Prostate gland (tissue), 2 donors: ENCODE data around the gene ALAD. TPM values are rescaled to one million over a fixed set of nuclear protein-coding genes. Genes with fewer than 3 reads are reported as not detected.
A peak's percentile ranks its signal among the peaks of the same experiment; 100 is the strongest.

Experiments
- DNase-seq: peaks from one replicate; pipeline ENCODE4 v3.0.0-alpha.2; 2019; ENCODE audit warnings: low spot score
- H3K27ac ChIP-seq, 2 donors: fragments of 200-600 bp; sonication (generic); 2 replicates each; pipeline ENCODE4 v1.5.1; 2017 to 2019
- H3K27me3 ChIP-seq: fragments of 200-600 bp; sonication (generic); replicated peaks from 2 replicates; pipeline ENCODE4 v1.5.1; 2019; ENCODE audit not compliant: insufficient read depth
- H3K36me3 ChIP-seq, 2 donors: fragments of 200-600 bp; sonication (generic); 1 replicate in 1 of 2; 2 replicates in 1 of 2; pipeline versions ENCODE4 v1.5.1 to v1.8.1; 2017 to 2019
- H3K4me1 ChIP-seq: fragments of 200-600 bp; sonication (generic); replicated peaks from 2 replicates; pipeline ENCODE4 v1.5.1; 2019
- H3K4me3 ChIP-seq, 2 donors: fragments of 200-600 bp; sonication (generic); 2 replicates each; pipeline ENCODE4 v1.5.1; 2017 to 2019
- H3K9me3 ChIP-seq: fragments of 200-600 bp; sonication (generic); 2 replicates; pipeline ENCODE4 v1.5.1; 2017
- CTCF ChIP-seq, 4 experiments: fragments of 200-600 bp in 2 of 4; fragments of 450-650 bp in 2 of 4; sonication (generic) in 2 of 4; IDR thresholded peaks; 1 replicate in 3 of 4; 2 replicates in 1 of 4; pipeline ENCODE4 v1.5.1; 2016 to 2019; ENCODE audit warnings: antibody characterized with exemption in 4 of 4, mild to moderate bottlenecking in 2 of 4, moderate library complexity in 2 of 4
- POLR2A ChIP-seq: fragments of 450-650 bp; IDR thresholded peaks from one replicate; pipeline ENCODE4 v1.6.1; 2016; ENCODE audit warnings: antibody characterized with exemption, mild to moderate bottlenecking
- POLR2AphosphoS5 ChIP-seq: sonication (generic); formaldehyde crosslinking; IDR thresholded peaks from one replicate; pipeline ENCODE4 v1.6.1; 2017; ENCODE audit warnings: antibody characterized with exemption
- WGBS: methylation state at CpG from one replicate; pipeline ENCODE4 v1.1.5; 2018; 5-methylcytosine and 5-hydroxymethylcytosine counted together
- intact Hi-C: fragments of 100-400 bp; cut with DNase I; formaldehyde crosslinking; loops from one replicate; pipeline ENCODE4 v1.14.2; 2022
- total RNA-seq, 2 donors: library from RNA; depleted of rRNA; stranded (reverse); fragments of >200 nt; gene quantifications; one replicate each; pipeline ENCODE4 v1.1.0, GENCODE V29; 2016

ALAD gene
- total RNA-seq, 2 donors from 2014 or later = 59.8 to 103 TPM

GRCh38 chr9:113352006-113352405 is 49.1 kb downstream of the ALAD start:
- WGBS = 80% methylated on average over 6 of the region's 6 CpGs
- no peak for DNase-seq
- H3K4me1 ChIP-seq = no peaks in the 10 kb centered on the region
- no peaks in the 10 kb centered on the region for H3K9me3 ChIP-seq
- H3K36me3 ChIP-seq = no peaks in the 10 kb centered on the region
- TF ChIP-seq CTCF (IDR thresholded peaks at IDR 0.05) = no peak
- TF ChIP-seq POLR2A = no peak
- no peak for TF ChIP-seq POLR2AphosphoS5
- H3K27me3 ChIP-seq = no peaks in the 10 kb centered on the region
- intact Hi-C loops = no loop called here
- H3K27ac ChIP-seq = no peak overlapping the region
- no peak overlapping the region for H3K4me3 ChIP-seq

GRCh38 chr9:113350937-113351336 is 50.1 kb downstream of the ALAD start:
- Histone ChIP-seq H3K9me3 (no peaks in the 10 kb centered on the region), H3K36me3 (no peaks in the 10 kb centered on the region), H3K4me1 (no peaks in the 10 kb centered on the region), H3K27me3 (no peaks in the 10 kb centered on the region), H3K27ac (no peak overlapping the region), H3K4me3 (no peak overlapping the region)
- no peak for DNase-seq
- TF ChIP-seq POLR2AphosphoS5 = no peak
- TF ChIP-seq POLR2A = no peak
- WGBS = 62% methylated on average over 6 of the region's 6 CpGs
- intact Hi-C loops = no loop called here

- intact Hi-C loops = no loop called here
- DNase-seq = no peak
- no peaks in the 10 kb centered on the region for H3K27me3 ChIP-seq
Measured at GRCh38 chr9:113350107-113350661, 50.9 kb downstream of the ALAD start.

GRCh38 chr9:113349445-113350094 is 51.5 kb downstream of the ALAD start, which contains the start of gene BSPRY:
TSS of gene BSPRY (plus strand) at chr9:113349541. CDS start at chr9:113349580, 39 bp downstream.
- H3K27me3 ChIP-seq = no peaks in the 10 kb centered on the region
- no peak within 1 kb of the TSS for H3K27ac ChIP-seq
- intact Hi-C loops = no loop called here
- DNase-seq = no peak
- WGBS = 2% methylated on average over 30 of the region's 71 CpGs
- H3K4me3 ChIP-seq = peak within 1 kb of the TSS; percentile 46 to 62
- H3K36me3 ChIP-seq = no peaks in the 10 kb centered on the region
- H3K9me3 ChIP-seq = no peaks in the 10 kb centered on the region
- no peaks in the 10 kb centered on the region for H3K4me1 ChIP-seq
- peak; percentile 30 for TF ChIP-seq POLR2A
- TF ChIP-seq POLR2AphosphoS5 = no peak

More at GRCh38 chr9:113350107-113350661, 50.9 kb downstream of the ALAD start:
- Histone ChIP-seq H3K4me3 (peak overlapping the region; percentile 46 to 62), H3K4me1 (no peaks in the 10 kb centered on the region), H3K36me3 (no peaks in the 10 kb centered on the region), H3K27ac (no peak overlapping the region), H3K9me3 (no peaks in the 10 kb centered on the region)
- TF ChIP-seq CTCF (IDR thresholded peaks at IDR 0.05) = no peak
- TF ChIP-seq POLR2AphosphoS5 = no peak
- no peak for TF ChIP-seq POLR2A
- 20% methylated on average over 14 of the region's 14 CpGs for WGBS

GRCh38 chr9:113349066-113349444 is 52.0 kb downstream of the ALAD start:
- H3K27ac ChIP-seq = no peak overlapping the region

More at GRCh38 chr9:113349066-113349444, 52.0 kb downstream of the ALAD start:
- Histone ChIP-seq H3K4me1 (no peaks in the 10 kb centered on the region), H3K36me3 (no peaks in the 10 kb centered on the region), H3K27me3 (no peaks in the 10 kb centered on the region), H3K9me3 (no peaks in the 10 kb centered on the region), H3K4me3 (peak overlapping the region; percentile 46 to 62)
- intact Hi-C loops = no loop called here
- no peak for DNase-seq
- WGBS = 19% methylated on average over 13 of the region's 13 CpGs
- TF ChIP-seq CTCF (IDR thresholded peaks at IDR 0.05) = no peak
- no peak for TF ChIP-seq POLR2AphosphoS5
- TF ChIP-seq POLR2A = no peak
